DOHH2 (cell line): ENCODE results near the gene DCAF8L2.
A peak's percentile ranks its signal among the peaks of the same experiment; 100 is the strongest.
"Not testable (repeated sequence)": the region's sequence is repeated elsewhere in the genome, so short reads cannot be mapped to it uniquely, and the experiment has no call there.

Source experiments
- H3F3A ChIP-seq: fragments of 200-600 bp; sonication (generic), shearing (Covaris generic); 2 replicates; pipeline ENCODE4 v1.6.0; 2016; ENCODE audit warnings: antibody characterized with exemption, mild to moderate bottlenecking; ENCODE audit not compliant: control insufficient read depth, insufficient read depth
- H3K27ac ChIP-seq: fragments of 200-600 bp; sonication (generic); 2 replicates; pipeline ENCODE4 v1.5.1; 2014; ENCODE audit warnings: low read depth, mild to moderate bottlenecking, low read length, moderate library complexity
- H3K27me3 ChIP-seq: fragments of 200-600 bp; sonication (generic); 2 replicates; pipeline ENCODE4 v1.6.1; 2014; ENCODE audit warnings: mild to moderate bottlenecking, low read length, mixed read lengths; ENCODE audit not compliant: control insufficient read depth
- H3K36me3 ChIP-seq: fragments of 200-600 bp; sonication (generic); 2 replicates; pipeline ENCODE4 v1.6.1; 2014; ENCODE audit warnings: mild to moderate bottlenecking, low read length, moderate library complexity, mixed read lengths; ENCODE audit not compliant: control insufficient read depth
- H3K4me1 ChIP-seq: fragments of 200-600 bp; sonication (generic); 2 replicates; pipeline ENCODE4 v1.6.1; 2014; ENCODE audit warnings: mild to moderate bottlenecking, low read length, mixed read lengths; ENCODE audit not compliant: control insufficient read depth
- H3K4me2 ChIP-seq: fragments of 200-600 bp; sonication (generic); 2 replicates; pipeline ENCODE4 v1.6.0; 2014; ENCODE audit warnings: mild to moderate bottlenecking, low read length, moderate library complexity
- H3K4me3 ChIP-seq: fragments of 200-600 bp; sonication (generic); 2 replicates; pipeline ENCODE4 v1.5.1; 2014; ENCODE audit warnings: mild to moderate bottlenecking, low read length, mixed read lengths
- H3K79me2 ChIP-seq: fragments of 200-600 bp; sonication (generic); 2 replicates; pipeline ENCODE4 v1.6.1; 2014; ENCODE audit warnings: mild to moderate bottlenecking, low read length, mixed read lengths; ENCODE audit not compliant: control insufficient read depth
- H3K9me2 ChIP-seq: fragments of 200-600 bp; sonication (generic); replicated peaks from 2 replicates; pipeline ENCODE4 v1.6.1; 2014; ENCODE audit warnings: mild to moderate bottlenecking, low read length, mixed read lengths; ENCODE audit not compliant: control insufficient read depth
- H3K9me3 ChIP-seq: fragments of 200-600 bp; sonication (generic); 2 replicates; pipeline ENCODE4 v1.6.1; 2014; ENCODE audit warnings: antibody characterized with exemption, low read length, mixed read lengths; ENCODE audit not compliant: control insufficient read depth, insufficient read depth
- H4K20me1 ChIP-seq: fragments of 200-600 bp; sonication (generic); 2 replicates; pipeline ENCODE4 v1.6.0; 2014; ENCODE audit warnings: low read depth, mild to moderate bottlenecking, antibody characterized with exemption, low read length, moderate library complexity; ENCODE audit not compliant: control insufficient read depth, insufficient read depth
- EZH2phosphoT487 ChIP-seq: fragments of 200-600 bp; sonication (generic); IDR thresholded peaks from 2 replicates; pipeline ENCODE4 v1.6.1; 2017; ENCODE audit warnings: borderline replicate concordance, mild to moderate bottlenecking, antibody characterized with exemption, low read length, moderate library complexity, mixed read lengths
- TF ChIP-seq, protein P1 (sequence below): fragments of 200-600 bp; sonication (generic); IDR thresholded peaks from one replicate; pipeline ENCODE4 v1.5.1; 2014; ENCODE audit warnings: antibody characterized with exemption, mild to moderate bottlenecking, low read depth, low read length; ENCODE audit not compliant: poor library complexity, severe bottlenecking

DCAF8L2 gene

DNA sequence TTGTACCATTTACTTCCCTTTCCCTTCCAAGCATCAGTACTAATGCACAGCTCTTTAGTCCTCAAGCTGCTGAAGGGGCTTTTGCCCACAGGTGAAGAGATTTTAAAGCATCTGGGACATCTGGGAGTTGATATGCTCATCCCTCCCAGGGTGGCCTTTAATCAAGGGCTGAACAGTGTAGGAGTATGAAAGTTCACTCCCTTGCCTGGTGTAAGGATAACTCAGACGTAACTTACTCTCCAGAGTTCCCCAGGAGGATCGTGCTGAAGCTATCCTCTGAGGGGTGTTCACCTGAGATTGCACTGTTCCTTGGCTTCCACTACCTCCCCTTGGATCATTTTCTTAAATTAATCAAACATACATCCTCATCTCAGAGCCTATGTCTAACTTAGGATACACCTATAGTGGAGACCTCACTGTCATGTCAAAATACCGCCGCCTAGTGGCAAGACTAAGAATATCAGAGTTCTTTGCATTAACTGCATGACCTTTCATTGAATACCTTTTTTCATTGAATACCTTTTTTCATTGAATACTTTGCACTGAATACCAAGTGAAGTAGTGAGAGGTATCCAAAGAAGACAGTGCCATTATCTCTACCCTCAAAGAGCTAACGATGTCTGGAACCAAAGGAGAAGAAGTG, 93.5 kb downstream of the DCAF8L2 start:
- not testable (repeated sequence) for H3F3A ChIP-seq

DNA sequence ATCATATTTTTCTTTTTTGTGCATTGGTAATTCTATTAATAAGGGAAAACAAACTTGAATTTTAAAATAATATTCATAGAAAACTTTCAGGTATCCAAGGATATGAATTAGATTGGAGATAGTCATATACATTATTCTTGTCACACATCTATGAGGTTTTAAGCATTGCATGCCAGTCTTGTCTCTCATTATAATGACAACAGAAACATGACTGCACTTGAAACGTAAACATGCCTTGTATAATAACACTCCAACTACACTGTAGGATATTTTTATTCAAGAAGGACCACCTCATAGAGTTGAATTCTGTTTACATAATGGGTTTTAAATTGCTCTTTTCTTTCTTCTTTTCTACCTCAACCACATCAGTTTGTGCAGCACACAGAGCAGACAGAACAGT, 104.5 kb downstream of the DCAF8L2 start:
- H3K27ac ChIP-seq: no peak overlapping the region
- no peaks in the 10 kb centered on the region for H3K9me3 ChIP-seq
- no peaks in the 10 kb centered on the region for H3K79me2 ChIP-seq
- no peak for TF ChIP-seq EZH2phosphoT487
- TF ChIP-seq, protein P1, sequence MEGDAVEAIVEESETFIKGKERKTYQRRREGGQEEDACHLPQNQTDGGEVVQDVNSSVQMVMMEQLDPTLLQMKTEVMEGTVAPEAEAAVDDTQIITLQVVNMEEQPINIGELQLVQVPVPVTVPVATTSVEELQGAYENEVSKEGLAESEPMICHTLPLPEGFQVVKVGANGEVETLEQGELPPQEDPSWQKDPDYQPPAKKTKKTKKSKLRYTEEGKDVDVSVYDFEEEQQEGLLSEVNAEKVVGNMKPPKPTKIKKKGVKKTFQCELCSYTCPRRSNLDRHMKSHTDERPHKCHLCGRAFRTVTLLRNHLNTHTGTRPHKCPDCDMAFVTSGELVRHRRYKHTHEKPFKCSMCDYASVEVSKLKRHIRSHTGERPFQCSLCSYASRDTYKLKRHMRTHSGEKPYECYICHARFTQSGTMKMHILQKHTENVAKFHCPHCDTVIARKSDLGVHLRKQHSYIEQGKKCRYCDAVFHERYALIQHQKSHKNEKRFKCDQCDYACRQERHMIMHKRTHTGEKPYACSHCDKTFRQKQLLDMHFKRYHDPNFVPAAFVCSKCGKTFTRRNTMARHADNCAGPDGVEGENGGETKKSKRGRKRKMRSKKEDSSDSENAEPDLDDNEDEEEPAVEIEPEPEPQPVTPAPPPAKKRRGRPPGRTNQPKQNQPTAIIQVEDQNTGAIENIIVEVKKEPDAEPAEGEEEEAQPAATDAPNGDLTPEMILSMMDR: no peak
- no peak overlapping the region for H3K4me2 ChIP-seq
- no peak overlapping the region for H3K4me3 ChIP-seq
- H4K20me1 ChIP-seq: no peaks in the 10 kb centered on the region
- H3K27me3 ChIP-seq: no peaks in the 10 kb centered on the region
- no peaks in the 10 kb centered on the region for H3F3A ChIP-seq
- H3K36me3 ChIP-seq: no peaks in the 10 kb centered on the region
- H3K9me2 ChIP-seq: no peaks in the 10 kb centered on the region
- H3K4me1 ChIP-seq: no peaks in the 10 kb centered on the region

More for the DNA sequence above, 93.5 kb downstream of the DCAF8L2 start:
- H4K20me1 ChIP-seq, H3K4me2 ChIP-seq, H3K4me1 ChIP-seq, H3K9me2 ChIP-seq, H3K36me3 ChIP-seq, H3K79me2 ChIP-seq, H3K27me3 ChIP-seq, H3K4me3 ChIP-seq, H3K27ac ChIP-seq, H3K9me3 ChIP-seq: not testable (repeated sequence)
- TF ChIP-seq, protein P1: peak; percentile 62

DNA sequence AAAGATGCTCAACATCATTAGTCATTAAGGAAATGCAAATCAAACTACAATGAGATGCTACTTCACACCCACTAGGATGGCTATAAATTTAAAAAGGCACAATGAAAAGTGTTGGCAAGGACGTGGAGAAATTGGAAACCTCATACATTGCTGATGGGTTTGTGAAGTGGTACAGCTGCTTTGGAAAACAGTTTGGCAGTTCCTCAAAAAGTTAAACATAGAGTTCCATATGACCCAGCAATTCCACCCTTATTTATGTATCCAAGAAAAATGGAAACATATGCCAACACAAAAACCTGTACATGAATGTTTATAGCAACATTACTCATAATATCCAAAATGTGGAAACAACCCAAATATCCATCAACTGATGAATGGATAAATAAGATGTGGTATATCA, 116.4 kb downstream of the DCAF8L2 start:
- H3K9me3 ChIP-seq: no peaks in the 10 kb centered on the region
- H4K20me1 ChIP-seq: no peaks in the 10 kb centered on the region
- H3K4me1 ChIP-seq: no peaks in the 10 kb centered on the region
- no peaks in the 10 kb centered on the region for H3K36me3 ChIP-seq
- H3K9me2 ChIP-seq: no peaks in the 10 kb centered on the region
- H3F3A ChIP-seq: no peaks in the 10 kb centered on the region
- no peaks in the 10 kb centered on the region for H3K27me3 ChIP-seq
- no peak overlapping the region for H3K27ac ChIP-seq
- H3K4me2 ChIP-seq: no peak overlapping the region
- TF ChIP-seq, protein P1: no peak
- TF ChIP-seq EZH2phosphoT487: no peak
- H3K4me3 ChIP-seq: no peak overlapping the region
- no peaks in the 10 kb centered on the region for H3K79me2 ChIP-seq

DNA sequence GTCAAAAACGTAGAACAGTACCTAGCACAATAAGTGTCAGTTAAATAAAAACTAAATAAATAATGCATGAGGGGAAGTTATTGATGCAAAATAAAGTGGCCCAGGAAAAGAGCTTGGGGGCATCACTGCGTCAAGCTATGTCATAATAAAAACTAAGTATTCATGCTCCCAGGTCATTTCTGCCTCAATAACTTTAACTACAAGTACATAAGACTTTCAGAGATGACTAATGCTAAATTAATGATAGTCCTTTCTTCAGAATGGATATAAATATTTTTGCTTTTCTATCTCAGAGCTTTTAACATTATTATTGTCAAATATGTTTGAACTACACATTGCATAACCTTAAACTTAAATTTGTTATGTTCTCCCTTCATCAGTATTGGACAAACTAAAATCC, 125.5 kb downstream of the DCAF8L2 start:
- H3K27ac ChIP-seq: no peak overlapping the region
- H3K4me1 ChIP-seq: no peaks in the 10 kb centered on the region
- TF ChIP-seq EZH2phosphoT487: no peak
- TF ChIP-seq, protein P1: no peak
- H4K20me1 ChIP-seq: no peaks in the 10 kb centered on the region
- H3K9me3 ChIP-seq: no peaks in the 10 kb centered on the region
- no peak overlapping the region for H3K4me2 ChIP-seq
- H3K4me3 ChIP-seq: no peak overlapping the region
- no peaks in the 10 kb centered on the region for H3K36me3 ChIP-seq
- H3K79me2 ChIP-seq: no peaks in the 10 kb centered on the region
- H3F3A ChIP-seq: no peaks in the 10 kb centered on the region
- H3K9me2 ChIP-seq: no peaks in the 10 kb centered on the region
- H3K27me3 ChIP-seq: no peaks in the 10 kb centered on the region
